Parathyroid adenoma (tissue), 2 donors: ENCODE data around the gene MTA2.

Source experiments
- H2AFZ ChIP-seq: fragments of 300-600 bp; sonication (generic); one replicate; pipeline ENCODE4 v1.7.0; 2017; ENCODE audit warnings: antibody characterized with exemption, mild to moderate bottlenecking
- H3K27ac ChIP-seq: fragments of 300-600 bp; sonication (generic); one replicate; pipeline ENCODE4 v1.7.0; 2017
- H3K27me3 ChIP-seq: fragments of 300-600 bp; sonication (generic); one replicate; pipeline ENCODE4 v1.7.0; 2017; ENCODE audit warnings: low read length; ENCODE audit not compliant: control insufficient read depth, insufficient read depth
- H3K36me3 ChIP-seq: fragments of 300-600 bp; sonication (generic); one replicate; pipeline ENCODE4 v1.7.0; 2017; ENCODE audit warnings: low read length; ENCODE audit not compliant: control insufficient read depth, insufficient read depth
- H3K4me1 ChIP-seq: fragments of 300-600 bp; sonication (generic); one replicate; pipeline ENCODE4 v1.7.0; 2017; ENCODE audit warnings: control low read depth
- H3K4me2 ChIP-seq: fragments of 300-600 bp; sonication (generic); one replicate; pipeline ENCODE4 v1.7.0; 2017; ENCODE audit warnings: low read length
- H3K4me3 ChIP-seq: fragments of 300-600 bp; sonication (generic); one replicate; pipeline ENCODE4 v1.7.0; 2017; ENCODE audit warnings: low read depth, low read length
- H3K79me2 ChIP-seq: fragments of 300-600 bp; sonication (generic); one replicate; pipeline ENCODE4 v1.7.0; 2017; ENCODE audit warnings: control low read depth
- H3K9ac ChIP-seq: fragments of 300-600 bp; sonication (generic); one replicate; pipeline ENCODE4 v1.7.0; 2017; ENCODE audit warnings: mild to moderate bottlenecking
- H3K9me3 ChIP-seq: fragments of 300-600 bp; sonication (generic); one replicate; pipeline ENCODE4 v1.7.0; 2017; ENCODE audit warnings: low read length; ENCODE audit not compliant: control insufficient read depth
- CTCF ChIP-seq: fragments of 300-600 bp; sonication (generic); IDR thresholded peaks from one replicate; pipeline ENCODE4 v1.7.0; 2017; ENCODE audit warnings: antibody characterized with exemption, mild to moderate bottlenecking
- donor health status: primary hyperparathyroidism.

The MTA2 gene

DNA sequence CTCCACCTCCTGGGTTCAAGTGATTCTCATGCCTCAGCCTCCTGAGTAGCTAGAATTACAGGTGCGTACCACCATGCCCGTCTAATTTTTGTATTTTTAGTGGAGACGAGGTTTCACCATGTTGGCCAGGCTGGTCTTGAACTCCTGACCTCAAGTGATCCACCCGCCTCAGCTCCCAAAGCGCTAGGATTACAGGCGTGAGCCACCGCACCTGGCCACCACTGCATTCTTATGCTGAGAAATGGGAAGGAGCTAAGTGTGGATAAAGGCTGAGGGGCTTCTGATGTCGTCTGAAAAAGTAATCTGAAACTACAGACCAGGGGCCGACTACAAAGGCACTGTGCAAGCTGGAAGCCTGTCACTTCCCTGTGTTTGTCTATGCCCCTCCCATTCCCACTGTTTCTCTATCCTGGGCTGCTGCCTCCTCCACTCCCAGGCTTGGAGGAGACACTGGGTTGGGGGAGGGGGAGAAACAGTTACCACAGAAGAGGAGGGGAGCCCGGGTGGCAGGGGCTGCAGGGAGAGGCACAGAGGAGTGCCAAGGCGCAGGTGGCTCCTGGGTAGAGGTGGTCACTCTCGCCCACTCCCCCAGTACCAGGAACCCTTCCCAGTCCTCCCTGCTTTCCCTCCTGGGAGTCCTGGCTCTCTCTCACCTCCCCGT is 2.9 kb upstream of the MTA2 start:
- H3K79me2 ChIP-seq = no peaks in the 10 kb centered on the region
- no peak overlapping the region for H2AFZ ChIP-seq
- no peak overlapping the region for H3K4me2 ChIP-seq
- H3K9me3 ChIP-seq = no peaks in the 10 kb centered on the region
- H3K27me3 ChIP-seq = no peaks in the 10 kb centered on the region
- TF ChIP-seq CTCF = no peak
- H3K27ac ChIP-seq = no peak overlapping the region
- no peaks in the 10 kb centered on the region for H3K36me3 ChIP-seq
- no peaks in the 10 kb centered on the region for H3K4me1 ChIP-seq
- H3K9ac ChIP-seq = no peak overlapping the region
- no peak overlapping the region for H3K4me3 ChIP-seq

GRCh38 chr11:62603776-62604299 is 2.2 kb upstream of the MTA2 start:
- Histone ChIP-seq H3K27ac (no peak overlapping the region), H3K27me3 (no peaks in the 10 kb centered on the region), H3K4me1 (no peaks in the 10 kb centered on the region), H2AFZ (no peak overlapping the region), H3K36me3 (no peaks in the 10 kb centered on the region), H3K79me2 (no peaks in the 10 kb centered on the region), H3K9me3 (no peaks in the 10 kb centered on the region), H3K4me2 (no peak overlapping the region), H3K4me3 (no peak overlapping the region), H3K9ac (no peak overlapping the region)
- no peak for TF ChIP-seq CTCF

DNA sequence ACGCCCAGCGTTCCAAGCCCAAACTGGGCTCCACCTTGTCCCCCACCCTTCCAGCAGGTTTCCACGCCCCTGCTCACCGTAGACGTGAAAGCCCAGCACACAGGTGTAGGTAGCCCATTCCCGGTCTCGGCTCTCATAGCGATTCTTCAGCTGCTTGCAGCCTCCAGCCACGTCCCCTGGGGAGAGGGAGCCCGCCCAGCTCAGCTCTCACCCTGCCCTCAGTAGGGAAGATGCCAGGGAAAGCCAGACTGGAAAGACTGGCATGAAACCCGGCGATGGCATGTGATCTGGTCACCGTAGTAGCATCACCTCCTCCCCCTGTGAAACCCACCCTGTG is 1.4 kb upstream of the MTA2 start:
- no peak for TF ChIP-seq CTCF

DNA sequence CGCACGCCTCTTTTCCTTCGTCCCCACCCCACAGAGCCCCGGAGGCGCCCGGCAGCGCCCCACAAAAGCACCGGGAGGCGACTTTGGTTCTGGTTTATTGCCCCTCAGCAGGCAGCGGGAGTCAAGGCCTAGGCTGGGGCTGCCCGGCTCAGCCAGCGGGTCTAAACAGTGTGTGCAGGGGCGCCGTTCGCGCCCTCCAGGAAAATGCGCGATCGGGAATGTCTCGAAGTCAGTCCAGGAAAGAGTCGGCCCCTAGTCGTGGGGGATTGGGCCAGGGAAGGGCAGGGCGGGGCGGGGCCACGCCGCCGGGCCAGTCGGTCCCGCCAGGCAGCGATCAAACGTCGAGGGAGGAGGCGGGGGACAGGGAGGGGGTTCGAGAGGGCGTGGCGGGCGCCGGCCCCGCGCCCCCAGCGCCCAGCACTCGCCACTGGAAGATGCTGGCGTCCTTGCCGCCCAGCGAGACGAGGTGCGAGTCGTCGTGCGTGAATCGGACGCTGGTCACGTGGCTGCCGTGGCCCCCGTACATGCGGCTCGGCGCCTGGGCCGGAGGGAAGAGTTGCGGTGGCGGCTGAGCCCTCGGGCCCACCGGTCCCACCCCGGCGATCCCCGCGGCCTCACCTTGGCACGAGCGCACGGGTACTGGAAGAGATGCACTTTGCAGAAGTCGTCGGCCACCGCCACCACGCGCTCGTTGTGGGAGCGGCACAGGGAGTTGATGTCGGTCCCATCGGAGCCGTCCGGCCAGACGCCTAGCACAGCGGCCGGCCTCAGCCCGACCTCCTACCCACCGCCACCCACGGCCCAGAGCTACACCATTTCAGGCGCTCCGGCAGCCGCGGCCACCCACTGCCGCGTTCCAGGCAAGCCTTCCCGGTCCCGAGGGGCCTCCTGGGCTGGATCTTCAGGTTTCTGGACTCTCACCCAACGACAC is 741 bp upstream of the MTA2 start:
- Histone ChIP-seq H3K9ac (no peak overlapping the region), H3K4me1 (no peaks in the 10 kb centered on the region), H3K9me3 (no peaks in the 10 kb centered on the region), H3K36me3 (no peaks in the 10 kb centered on the region), H3K27me3 (no peaks in the 10 kb centered on the region), H3K4me2 (peak overlapping the region; percentile 85), H3K4me3 (peak overlapping the region; percentile 88), H2AFZ (peak overlapping the region; percentile 83), H3K27ac (no peak overlapping the region), H3K79me2 (no peaks in the 10 kb centered on the region)
- TF ChIP-seq CTCF = no peak

More for the DNA sequence above, 1.4 kb upstream of the MTA2 start:
- Histone ChIP-seq H3K4me2 (no peak overlapping the region), H3K27me3 (no peaks in the 10 kb centered on the region), H3K4me3 (no peak overlapping the region), H3K36me3 (no peaks in the 10 kb centered on the region), H2AFZ (no peak overlapping the region), H3K9ac (no peak overlapping the region), H3K4me1 (no peaks in the 10 kb centered on the region), H3K79me2 (no peaks in the 10 kb centered on the region), H3K27ac (no peak overlapping the region), H3K9me3 (no peaks in the 10 kb centered on the region)
